Ovary (tissue), 9 donors: ENCODE results near the gene SLC44A1. TPM values are rescaled to one million over a fixed set of nuclear protein-coding genes. Genes with fewer than 3 reads are reported as not detected.

ENCODE experiments used
- DNase-seq, 5 donors: peaks; one replicate each; pipeline ENCODE4 v3.0.0-alpha.2; 2019 to 2020
- H3K27ac ChIP-seq, 2 donors: fragments of 200-600 bp; one replicate each; pipeline versions ENCODE4 v1.5.1 to v1.8.0; 2019 to 2022
- H3K27me3 ChIP-seq: fragments of 200-600 bp; one replicate; pipeline ENCODE4 v1.8.0; 2022
- H3K36me3 ChIP-seq: fragments of 200-600 bp; sonication (generic); one replicate; pipeline ENCODE4 v1.5.1; 2019
- H3K4me1 ChIP-seq: one replicate; pipeline ENCODE4 v1.8.1; 2013; ENCODE audit warnings: mild to moderate bottlenecking, moderate library complexity; ENCODE audit not compliant: insufficient read depth
- H3K4me3 ChIP-seq: fragments of 200-600 bp; sonication (generic); one replicate; pipeline ENCODE4 v1.5.1; 2017
- H3K9me3 ChIP-seq, 2 donors: fragments of 200-600 bp in 1 of 2; sonication (generic) in 1 of 2; one replicate each; pipeline versions ENCODE4 v1.5.1 to v1.8.1; 2013 to 2019; ENCODE audit warnings: mild to moderate bottlenecking in 1 of 2, moderate library complexity in 1 of 2
- EP300 ChIP-seq: sonication (generic); formaldehyde crosslinking; IDR thresholded peaks from one replicate; pipeline ENCODE4 v1.6.1; 2017; ENCODE audit warnings: antibody characterized with exemption
- POLR2A ChIP-seq: fragments of 450-650 bp; IDR thresholded peaks from one replicate; pipeline ENCODE4 v1.6.1; 2017; ENCODE audit warnings: antibody characterized with exemption, mild to moderate bottlenecking, moderate library complexity
- WGBS, 3 donors: extraction: QIAGEN DNeasy Blood & Tissue Kit in 1 of 3; methylation state at CpG; one replicate each; pipeline versions ENCODE4 v1.1.5 to v1.1.7; 2013 to 2017; 5-methylcytosine and 5-hydroxymethylcytosine counted together
- intact Hi-C, 4 donors: fragments of 100-400 bp; cut with DNase I; formaldehyde crosslinking; loops; one replicate each; pipeline versions ENCODE4 v1.11.0 to v1.15.1; 2022 to 2023
- polyA plus RNA-seq, 2 donors: library from polyadenylated mRNA; stranded (reverse); fragments of 200-250 nt in 1 of 2; fragments of 350-450 nt in 1 of 2; fragmentation: Illumina TruSeq in 1 of 2; extraction: RNeasy Lipid Tissue Mini Kit (QIAGEN cat#74804) in 1 of 2; gene quantifications; one replicate each; pipeline ENCODE4 v1.2.3, GENCODE V29; 2013 to 2014
- total RNA-seq, 7 donors: library from RNA; depleted of rRNA in 2 of 7; stranded (reverse); fragments of >200 nt in 2 of 7; fragmentation: NEBNext Ultra II Directional in 3 of 7; extraction: Animal tissue kit (Norgen Biotek cat#: 25700) in 3 of 7; gene quantifications; one replicate each; pipeline versions ENCODE4 v1.1.0 to v1.2.4, GENCODE V29; 2016 to 2023
- TF ChIP-seq, protein P1 (sequence below), 3 donors: fragments of 450-650 bp in 2 of 3; fragments of 200-600 bp in 1 of 3; IDR thresholded peaks; one replicate each; pipeline versions ENCODE4 v1.5.1 to v1.8.0; 2016 to 2022; ENCODE audit warnings: antibody characterized with exemption in 3 of 3, mild to moderate bottlenecking in 1 of 3
- donor health status: DM: no; HTN: no; CAD: no; lungs with moderate emphysema.
- donor health status: DM: no; HTN: no; CAD: no.
- donor health status: Bipolar disorder and iron deficiency.
- donor health status: DM: yes; HTN: yes; CAD: no.
- donor health status: DM: no; HTN: no; CAD: no.
- donor health status: DM: yes; HTN: yes; CAD: no.

Gene SLC44A1
- total and polyA plus RNA-seq, 9 donors = 8.8 to 34.7 (median 28.5) TPM

DNA sequence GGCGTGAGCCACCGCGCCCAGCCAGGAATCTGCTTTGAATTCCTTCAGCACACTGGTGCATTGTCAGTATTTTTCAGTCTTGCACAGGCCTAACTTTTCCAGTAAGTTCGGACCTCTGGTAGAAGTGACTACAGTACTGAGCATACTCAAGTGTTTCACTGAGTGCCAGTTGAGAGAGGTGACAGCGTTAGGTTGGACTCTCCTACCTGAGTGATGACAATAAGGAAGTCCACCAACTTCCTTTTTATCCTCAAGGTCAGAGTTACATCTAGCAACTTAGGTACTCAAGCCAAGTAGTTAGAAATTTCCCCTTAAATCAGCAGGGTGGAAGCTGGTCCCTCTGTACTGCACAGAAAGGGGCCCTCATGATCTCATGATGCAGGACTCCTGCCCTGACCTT lies 177.4 kb downstream of the SLC44A1 start:
- Histone ChIP-seq H3K27me3 (no peaks in the 10 kb centered on the region), H3K4me1 (no peaks in the 10 kb centered on the region), H3K27ac (no peak overlapping the region), H3K9me3 (no peaks in the 10 kb centered on the region), H3K36me3 (no peaks in the 10 kb centered on the region), H3K4me3 (no peak overlapping the region)
- intact Hi-C loops = loop anchor here in 1 of 4 donors (10.0 kb wide), 1 partner anchor 267 kb away; no protein-coding TSS in a partner anchor
- 86 to 95% (median 93%) methylated on average over 5 of the region's 5 CpGs for WGBS, 3 donors
- TF ChIP-seq POLR2A = no peak
- no peak for TF ChIP-seq EP300
- TF ChIP-seq, protein P1, sequence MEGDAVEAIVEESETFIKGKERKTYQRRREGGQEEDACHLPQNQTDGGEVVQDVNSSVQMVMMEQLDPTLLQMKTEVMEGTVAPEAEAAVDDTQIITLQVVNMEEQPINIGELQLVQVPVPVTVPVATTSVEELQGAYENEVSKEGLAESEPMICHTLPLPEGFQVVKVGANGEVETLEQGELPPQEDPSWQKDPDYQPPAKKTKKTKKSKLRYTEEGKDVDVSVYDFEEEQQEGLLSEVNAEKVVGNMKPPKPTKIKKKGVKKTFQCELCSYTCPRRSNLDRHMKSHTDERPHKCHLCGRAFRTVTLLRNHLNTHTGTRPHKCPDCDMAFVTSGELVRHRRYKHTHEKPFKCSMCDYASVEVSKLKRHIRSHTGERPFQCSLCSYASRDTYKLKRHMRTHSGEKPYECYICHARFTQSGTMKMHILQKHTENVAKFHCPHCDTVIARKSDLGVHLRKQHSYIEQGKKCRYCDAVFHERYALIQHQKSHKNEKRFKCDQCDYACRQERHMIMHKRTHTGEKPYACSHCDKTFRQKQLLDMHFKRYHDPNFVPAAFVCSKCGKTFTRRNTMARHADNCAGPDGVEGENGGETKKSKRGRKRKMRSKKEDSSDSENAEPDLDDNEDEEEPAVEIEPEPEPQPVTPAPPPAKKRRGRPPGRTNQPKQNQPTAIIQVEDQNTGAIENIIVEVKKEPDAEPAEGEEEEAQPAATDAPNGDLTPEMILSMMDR (IDR thresholded peaks at IDR 0.05) = no peak
- no peak for DNase-seq

DNA sequence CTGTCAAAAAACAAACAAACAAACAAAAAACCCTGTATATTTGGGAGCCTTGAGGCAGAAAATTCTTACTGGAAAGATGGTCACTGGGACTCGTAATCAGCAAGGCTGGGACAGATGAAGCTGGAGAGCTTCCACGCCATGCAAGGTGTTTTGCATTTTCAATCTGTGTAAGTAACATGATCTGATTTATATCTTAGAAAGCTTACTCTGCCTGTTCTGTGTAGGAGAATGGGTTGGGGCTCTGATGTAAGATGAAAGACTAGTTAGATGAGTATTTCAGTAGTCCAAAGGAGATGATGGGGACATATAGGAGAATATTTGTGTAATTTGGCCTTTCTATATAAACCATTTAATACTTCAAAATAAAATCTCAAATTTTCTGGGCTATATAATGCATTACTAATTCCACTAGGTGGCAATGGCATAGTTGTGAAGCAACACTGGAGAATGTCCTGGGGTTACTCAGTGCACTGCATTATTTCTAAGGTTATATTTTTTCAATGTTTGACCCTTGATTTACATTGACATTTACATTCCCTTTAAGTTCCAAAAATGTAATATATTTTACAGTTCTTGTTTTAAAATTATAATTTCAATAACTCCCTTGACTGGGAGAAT lies 181.5 kb downstream of the SLC44A1 start:
- Histone ChIP-seq H3K4me1 (no peaks in the 10 kb centered on the region), H3K9me3 (no peaks in the 10 kb centered on the region), H3K27me3 (no peaks in the 10 kb centered on the region), H3K27ac (no peak overlapping the region), H3K4me3 (no peak overlapping the region), H3K36me3 (no peaks in the 10 kb centered on the region)
- no peak for DNase-seq
- intact Hi-C loops = loop anchor here in 1 of 4 donors (10.0 kb wide), 1 partner anchor 271 kb away; no protein-coding TSS in a partner anchor
- no peak for TF ChIP-seq POLR2A
- TF ChIP-seq EP300 = no peak
- TF ChIP-seq, protein P1 (IDR thresholded peaks at IDR 0.05) = no peak
- 46 to 64% (median 52%) methylated on average over 2 of the region's 2 CpGs for WGBS, 3 donors

DNA sequence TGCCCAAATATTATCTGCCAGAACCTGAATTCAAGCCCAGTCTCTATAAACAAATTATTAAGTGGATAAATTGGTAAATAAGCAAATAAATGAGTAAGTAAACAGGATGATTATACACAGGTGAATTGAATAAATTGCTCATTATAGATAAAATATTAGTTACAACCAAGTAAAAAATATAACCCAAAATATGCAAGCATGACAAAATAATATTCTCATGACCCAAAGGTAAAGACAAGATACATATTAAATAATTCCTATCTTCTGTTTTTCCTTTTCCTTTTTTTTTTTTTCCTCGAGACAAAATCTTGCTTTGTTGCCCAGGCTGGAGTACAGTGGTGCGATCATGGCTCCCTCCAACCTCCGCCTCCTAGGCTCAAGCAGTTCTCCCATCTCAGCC lies 182.2 kb downstream of the SLC44A1 start:
- Histone ChIP-seq H3K27me3 (no peaks in the 10 kb centered on the region), H3K9me3 (no peaks in the 10 kb centered on the region), H3K27ac (no peak overlapping the region), H3K36me3 (no peaks in the 10 kb centered on the region), H3K4me1 (no peaks in the 10 kb centered on the region), H3K4me3 (no peak overlapping the region)
- intact Hi-C loops = loop anchor here in 1 of 4 donors (10.0 kb wide), 1 partner anchor 272 kb away; no protein-coding TSS in a partner anchor
- 90 to 92% (median 92%) methylated on average over 3 of the region's 3 CpGs for WGBS, 3 donors
- DNase-seq = no peak
- TF ChIP-seq, protein P1 (IDR thresholded peaks at IDR 0.05) = no peak
- TF ChIP-seq POLR2A = no peak

DNA sequence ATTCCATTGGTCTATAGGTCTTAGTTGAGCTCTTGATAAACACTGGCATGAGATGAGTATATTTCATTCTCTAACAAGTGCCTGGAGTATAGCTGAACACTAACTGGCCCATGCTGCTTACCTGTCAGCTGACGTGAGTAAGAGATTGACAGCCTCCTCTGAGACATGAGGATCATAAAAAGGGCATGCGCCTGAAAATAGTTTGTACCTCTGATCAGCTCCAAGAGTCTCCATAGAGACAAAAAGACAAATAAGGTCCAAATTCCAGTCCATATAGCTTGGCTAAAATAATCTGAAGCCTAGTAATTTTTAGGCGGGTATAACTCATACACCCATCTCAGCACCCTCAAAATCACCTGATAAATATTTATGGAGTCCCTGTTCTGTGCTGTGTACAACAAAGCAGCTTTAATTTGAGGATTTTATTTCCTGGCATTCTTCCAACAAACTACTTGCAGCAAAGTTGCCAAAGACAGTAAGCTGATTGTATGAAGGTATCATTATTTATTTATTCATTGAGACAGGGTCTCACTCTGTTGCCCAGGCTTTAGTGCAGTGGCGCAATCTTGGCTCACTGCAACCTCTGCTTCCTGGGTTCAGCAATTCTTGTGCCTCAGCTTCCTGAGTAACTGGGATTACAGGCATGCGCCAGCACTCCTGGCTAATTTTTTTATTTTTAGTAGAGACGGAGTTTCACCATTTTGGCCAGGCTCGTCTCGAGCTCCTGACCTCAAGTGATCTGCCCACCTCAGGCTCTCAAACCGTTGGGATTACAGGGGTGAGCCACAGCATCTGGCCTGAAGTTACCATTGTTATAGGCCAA lies 187.2 kb downstream of the SLC44A1 start:
- H3K36me3 ChIP-seq = no peaks in the 10 kb centered on the region
- H3K4me1 ChIP-seq = no peaks in the 10 kb centered on the region
- no peaks in the 10 kb centered on the region for H3K27me3 ChIP-seq
- intact Hi-C loops = no loop called here
- no peak overlapping the region for H3K4me3 ChIP-seq
- H3K27ac ChIP-seq = no peak overlapping the region
- 87 to 89% (median 89%) methylated on average over 9 of the region's 9 CpGs for WGBS, 3 donors
- TF ChIP-seq POLR2A (no peak), EP300 (no peak)
- TF ChIP-seq, protein P1 (IDR thresholded peaks at IDR 0.05) = no peak
- H3K9me3 ChIP-seq = no peaks in the 10 kb centered on the region
- no peak for DNase-seq
